Fibroblast of lung (primary cell): Measurements from ENCODE around the gene SENP1. TPM values are rescaled to one million over a fixed set of nuclear protein-coding genes. Genes with fewer than 3 reads are reported as not detected.

ENCODE experiments used
- DNase-seq, 2 donors: peaks; one replicate each; pipeline versions ENCODE4 v3.0.0 to v3.0.0-alpha.2; 2010; ENCODE audit warnings: low read depth in 2 of 2
- H2AFZ ChIP-seq: 2 replicates; pipeline ENCODE4 v1.5.1; 2012; ENCODE audit warnings: low read length, control low read depth, inconsistent platforms
- H3K27ac ChIP-seq: 2 replicates; pipeline ENCODE4 v1.5.1; 2011; ENCODE audit warnings: low read length, control low read depth; ENCODE audit not compliant: insufficient read depth
- H3K27me3 ChIP-seq: 2 replicates; pipeline ENCODE4 v1.5.1; 2011; ENCODE audit warnings: mild to moderate bottlenecking, low read length; ENCODE audit not compliant: control insufficient read depth, insufficient read depth
- H3K36me3 ChIP-seq: 2 replicates; pipeline ENCODE4 v1.5.1; 2011; ENCODE audit warnings: low read length; ENCODE audit not compliant: control insufficient read depth, insufficient read depth
- H3K4me1 ChIP-seq: 2 replicates; pipeline ENCODE4 v1.5.1; 2011; ENCODE audit warnings: low read length; ENCODE audit not compliant: control insufficient read depth, insufficient read depth; ENCODE audit errors: extremely low read depth
- H3K4me2 ChIP-seq: 2 replicates; pipeline ENCODE4 v1.5.1; 2011; ENCODE audit warnings: low read length, control low read depth; ENCODE audit not compliant: insufficient read depth; ENCODE audit errors: extremely low read depth
- H3K4me3 ChIP-seq, 4 experiments: fragments of 200-600 bp in 1 of 4; sonication (generic) in 1 of 4; replicated peaks in 1 of 4; 2 replicates each; pipeline ENCODE4 v1.5.1; 2011 to 2016; ENCODE audit warnings: low read length in 4 of 4, low read depth in 3 of 4, mild to moderate bottlenecking in 3 of 4, control low read depth in 2 of 4, inconsistent platforms in 1 of 4, mixed read lengths in 1 of 4; ENCODE audit not compliant: insufficient read depth in 1 of 4; ENCODE audit errors: control extremely low read depth in 1 of 4
- H3K79me2 ChIP-seq: 2 replicates; pipeline ENCODE4 v1.5.1; 2012; ENCODE audit warnings: mild to moderate bottlenecking, low read length, inconsistent platforms; ENCODE audit not compliant: control insufficient read depth, insufficient read depth
- H3K9ac ChIP-seq: 2 replicates; pipeline ENCODE4 v1.5.1; 2011; ENCODE audit warnings: mild to moderate bottlenecking, low read length, control low read depth; ENCODE audit not compliant: insufficient read depth
- H3K9me3 ChIP-seq: 2 replicates; pipeline ENCODE4 v1.5.1; 2012; ENCODE audit warnings: low read depth, low read length; ENCODE audit not compliant: control insufficient read depth, insufficient read depth
- H4K20me1 ChIP-seq: 2 replicates; pipeline ENCODE4 v1.5.1; 2011; ENCODE audit warnings: low read length; ENCODE audit not compliant: control insufficient read depth, insufficient read depth; ENCODE audit errors: extremely low read depth
- CTCF ChIP-seq, 2 donors: IDR thresholded peaks in 1 of 2; conservative IDR thresholded peaks in 1 of 2; 1 replicate in 1 of 2; 2 replicates in 1 of 2; pipeline ENCODE4 v1.5.1; 2011 to 2012; ENCODE audit warnings: low read length in 2 of 2, control low read depth in 1 of 2, inconsistent platforms in 1 of 2, low read depth in 1 of 2, mild to moderate bottlenecking in 1 of 2
- EZH2 ChIP-seq: IDR thresholded peaks from 2 replicates; pipeline ENCODE4 v1.5.1; 2012; ENCODE audit warnings: low read length, control low read depth, mild to moderate bottlenecking; ENCODE audit errors: missing control alignments
- polyA plus RNA-seq, 2 donors: library from polyadenylated mRNA; depleted of rRNA in 1 of 2; stranded (reverse) in 1 of 2; unstranded in 1 of 2; fragments of >200 nt; gene quantifications; 2 replicates each; pipeline ENCODE4 v1.2.1, GENCODE V29; 2011 to 2012; ENCODE audit warnings: missing spikeins in 1 of 2
- total RNA-seq: library from RNA; depleted of rRNA; stranded (reverse); fragments of >200 nt; gene quantifications from 2 replicates; pipeline ENCODE4 v1.2.1, GENCODE V29; 2014

The SENP1 gene
- total and polyA plus RNA-seq, 2 donors (not counting 1 experiment from before 2014, with no cell fraction given), result 14.7 to 17.9 TPM

GRCh38 chr12:48030173-48030650, 75.7 kb downstream of the SENP1 start:
- Histone ChIP-seq H3K27ac (no peak overlapping the region), H3K27me3 (peaks cover 16% of the 10 kb centered on the region)
- DNase-seq, result no peak

GRCh38 chr12:48029491-48030172, 76.2 kb downstream of the SENP1 start:
- peaks cover 16% of the 10 kb centered on the region for H3K27me3 ChIP-seq
- H2AFZ ChIP-seq, result no peak overlapping the region
- no peak overlapping the region for H3K4me2 ChIP-seq
- no peaks in the 10 kb centered on the region for H3K9me3 ChIP-seq
- no peaks in the 10 kb centered on the region for H3K36me3 ChIP-seq
- no peak overlapping the region for H3K9ac ChIP-seq
- no peaks in the 10 kb centered on the region for H3K4me1 ChIP-seq
- TF ChIP-seq EZH2 (no peak), CTCF (conservative IDR thresholded peaks at IDR 0.05 in 1 of 2, IDR thresholded peaks at IDR 0.05 in 1 of 2; ENCODE audit: low read depth in 1 of 2, low read length in 2 of 2) (no peak)
- no peaks in the 10 kb centered on the region for H4K20me1 ChIP-seq
- H3K4me3 ChIP-seq, result no peak overlapping the region
- H3K27ac ChIP-seq, result no peak overlapping the region
- no peak for DNase-seq
- no peaks in the 10 kb centered on the region for H3K79me2 ChIP-seq

More at GRCh38 chr12:48030173-48030650, 75.7 kb downstream of the SENP1 start:
- Histone ChIP-seq H3K36me3 (no peaks in the 10 kb centered on the region), H3K4me2 (no peak overlapping the region), H3K79me2 (no peaks in the 10 kb centered on the region), H2AFZ (no peak overlapping the region), H3K9ac (no peak overlapping the region), H4K20me1 (no peaks in the 10 kb centered on the region), H3K4me3 (no peak overlapping the region), H3K9me3 (no peaks in the 10 kb centered on the region), H3K4me1 (no peaks in the 10 kb centered on the region)
- no peak for TF ChIP-seq CTCF (conservative IDR thresholded peaks at IDR 0.05 in 1 of 2, IDR thresholded peaks at IDR 0.05 in 1 of 2; ENCODE audit: low read depth in 1 of 2, low read length in 2 of 2)
- TF ChIP-seq EZH2, result no peak

- Histone ChIP-seq H3K4me2 (no peak overlapping the region), H3K4me1 (no peaks in the 10 kb centered on the region), H3K27ac (no peak overlapping the region), H3K4me3 (no peak overlapping the region), H2AFZ (no peak overlapping the region), H3K27me3 (peaks cover 16% of the 10 kb centered on the region), H4K20me1 (no peaks in the 10 kb centered on the region), H3K9ac (no peak overlapping the region), H3K36me3 (no peaks in the 10 kb centered on the region), H3K9me3 (no peaks in the 10 kb centered on the region), H3K79me2 (no peaks in the 10 kb centered on the region)
- TF ChIP-seq CTCF (conservative IDR thresholded peaks at IDR 0.05 in 1 of 2, IDR thresholded peaks at IDR 0.05 in 1 of 2; ENCODE audit: low read depth in 1 of 2, low read length in 2 of 2), result no peak
- no peak for TF ChIP-seq EZH2
- DNase-seq, result no peak
Measured at GRCh38 chr12:48028541-48029431, 77.1 kb downstream of the SENP1 start.
